Anterior cingulate cortex (tissue), 58 donors: Measurements from ENCODE around the gene ALG10.
"Not testable (repeated sequence)": the region's sequence is repeated elsewhere in the genome, so short reads cannot be mapped to it uniquely, and the experiment has no call there.

Experiments
- DNase-seq, 58 donors: peaks; one replicate each; lab custom pipeline; 2025; lab: John Stamatoyannopoulos, UW

The ALG10 gene

GRCh38 chr12:34022079-34022830 is at the start of gene ALG10:
Gene ALG10 (plus strand): TSS chr12:34022496. CDS start chr12:34022600, 104 bp downstream.
- DNase-seq: peak; percentile 70 to 98 (median 94)

DNA sequence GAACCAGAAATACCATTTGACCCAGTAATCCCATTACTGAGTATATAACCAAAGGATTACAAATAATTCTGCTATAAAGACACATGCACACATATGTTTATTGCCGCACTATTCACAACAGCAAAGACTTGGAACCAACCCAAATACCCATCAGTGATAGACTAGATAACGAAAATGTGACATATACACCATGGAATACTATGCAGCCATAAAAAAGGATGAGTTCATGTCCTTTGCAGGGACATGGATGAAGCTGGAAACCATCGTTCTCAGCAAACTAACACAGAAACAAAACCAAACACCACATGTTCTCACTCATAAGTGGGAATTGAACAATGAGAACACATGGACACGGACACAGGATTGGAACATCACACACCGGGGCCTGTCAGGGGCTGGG is 49.4 kb upstream of the ALG10 start:
- not testable (repeated sequence) for DNase-seq

DNA sequence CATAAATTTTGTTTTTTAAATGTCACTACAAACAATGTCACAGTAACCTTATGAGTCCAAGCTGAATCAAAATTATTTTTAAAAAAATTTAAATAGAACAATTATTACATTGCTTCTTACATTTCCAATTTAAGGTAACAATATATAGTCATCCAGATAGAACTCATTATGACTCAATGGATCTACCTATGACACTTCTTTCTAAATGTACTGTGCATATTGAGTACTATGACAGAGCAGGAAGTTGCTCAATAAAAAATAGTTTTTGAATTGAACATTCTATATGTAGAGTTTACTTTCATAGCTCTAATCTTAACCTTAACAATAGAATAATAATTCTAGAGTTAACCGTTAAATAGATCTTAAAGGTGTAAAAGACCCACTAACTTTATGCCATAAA is 44.4 kb upstream of the ALG10 start:
- no peak for DNase-seq

GRCh38 chr12:33988197-33988805 is 34.0 kb upstream of the ALG10 start:
- no peak for DNase-seq

GRCh38 chr12:33988913-33989312 is 33.4 kb upstream of the ALG10 start:
- no peak for DNase-seq

GRCh38 chr12:33994857-33995808 is 27.2 kb upstream of the ALG10 start:
- DNase-seq: no peak

- not testable (repeated sequence) for DNase-seq
These were observed 13.5 kb upstream of the ALG10 start for GRCh38 chr12:34008835-34009234.

DNA sequence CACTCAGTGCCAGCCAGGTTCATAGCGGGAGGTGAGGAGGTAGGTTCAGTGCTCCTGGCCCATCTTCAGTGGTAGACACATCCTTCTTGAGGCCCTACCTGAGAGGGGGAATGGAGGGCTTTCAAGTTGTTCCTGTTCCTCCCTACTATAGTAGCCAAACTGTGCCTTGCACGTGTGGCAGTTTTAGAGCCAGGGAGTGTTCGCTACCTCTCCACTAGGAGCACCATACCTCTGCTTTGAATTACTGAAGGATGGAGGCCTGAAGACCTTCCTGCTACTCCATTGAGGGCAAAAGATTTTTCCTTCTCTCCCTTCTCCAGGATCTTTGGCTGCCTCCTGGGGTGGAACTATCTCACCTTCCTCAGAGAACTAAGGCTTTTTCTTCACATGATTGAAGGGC is 5.9 kb upstream of the ALG10 start:
- no peak for DNase-seq

DNA sequence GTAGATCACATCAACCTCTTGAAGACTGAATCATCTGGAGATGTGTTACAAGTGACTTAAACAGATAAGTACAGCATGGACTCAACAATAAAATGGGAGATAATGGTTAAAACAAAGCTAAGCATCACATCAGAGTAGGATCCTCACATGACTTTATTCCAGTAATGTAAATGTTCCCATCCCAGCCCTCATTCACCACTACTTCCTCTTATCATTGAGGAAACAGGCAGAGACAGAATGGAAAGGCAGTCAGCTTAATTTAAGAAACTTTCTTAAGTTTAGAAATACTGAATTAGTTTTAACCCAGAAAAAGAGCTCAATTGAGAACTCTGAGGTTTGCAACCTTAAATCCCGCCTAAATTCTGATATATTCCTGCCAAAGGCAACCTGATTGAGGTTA is 1.2 kb upstream of the ALG10 start:
- DNase-seq: no peak

DNA sequence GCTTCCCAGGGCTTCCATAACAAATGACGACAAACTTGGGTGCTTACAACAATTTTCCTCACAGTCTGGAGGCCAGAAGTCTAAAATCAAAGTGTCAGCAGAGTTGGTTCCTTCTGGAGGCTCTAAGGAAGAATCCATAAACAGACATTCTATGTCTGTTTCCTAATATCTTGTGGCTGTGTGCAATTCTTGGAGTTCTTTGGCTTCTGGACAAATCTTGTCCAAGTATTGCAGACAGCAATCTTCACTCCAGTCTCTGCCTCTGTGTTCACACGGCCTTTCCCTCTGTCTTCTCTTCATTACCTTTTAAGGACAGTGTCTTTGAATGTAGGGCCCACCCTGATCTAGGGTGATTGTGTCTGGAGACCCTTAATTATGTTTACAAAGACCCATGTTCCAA is 5.4 kb downstream of the ALG10 start:
- not testable (repeated sequence) for DNase-seq

- DNase-seq: no peak
These were observed 8.3 kb downstream of the ALG10 start for GRCh38 chr12:34030591-34030990.

DNA sequence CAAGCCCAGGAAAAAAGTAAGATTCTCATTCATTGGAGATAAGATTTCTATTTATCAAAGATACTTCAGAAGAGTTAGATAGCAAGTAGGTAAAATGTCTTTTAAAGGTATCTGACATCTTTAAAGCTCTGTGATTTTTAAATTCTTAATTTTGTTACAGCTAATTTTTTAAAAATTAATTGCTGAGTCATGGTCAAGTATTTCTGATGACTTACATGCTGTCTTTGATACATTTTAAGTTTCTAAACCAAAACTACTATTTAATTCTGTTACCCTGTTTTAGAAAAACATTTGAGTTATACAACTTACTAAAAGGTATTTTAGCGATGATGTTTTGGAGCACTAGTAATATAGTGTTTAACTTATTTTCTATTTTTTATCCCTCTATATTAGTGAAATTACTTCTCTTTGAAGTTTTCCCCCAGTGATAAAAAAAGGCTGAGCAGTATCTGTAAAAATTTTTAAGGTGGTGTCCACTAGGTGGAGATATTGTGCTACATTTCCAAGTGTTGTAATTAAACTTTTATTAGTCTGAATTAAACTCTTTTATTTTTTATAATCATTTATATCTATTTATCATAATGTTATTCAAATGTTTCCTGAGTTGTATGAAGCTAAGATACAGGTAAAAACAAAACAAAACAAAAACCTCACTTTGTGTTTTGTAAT is 11.5 kb downstream of the ALG10 start:
- DNase-seq: no peak

- DNase-seq: peak in 1 of 58 donors; percentile 4
These were observed 16.1 kb downstream of the ALG10 start for GRCh38 chr12:34038357-34038756.

DNA sequence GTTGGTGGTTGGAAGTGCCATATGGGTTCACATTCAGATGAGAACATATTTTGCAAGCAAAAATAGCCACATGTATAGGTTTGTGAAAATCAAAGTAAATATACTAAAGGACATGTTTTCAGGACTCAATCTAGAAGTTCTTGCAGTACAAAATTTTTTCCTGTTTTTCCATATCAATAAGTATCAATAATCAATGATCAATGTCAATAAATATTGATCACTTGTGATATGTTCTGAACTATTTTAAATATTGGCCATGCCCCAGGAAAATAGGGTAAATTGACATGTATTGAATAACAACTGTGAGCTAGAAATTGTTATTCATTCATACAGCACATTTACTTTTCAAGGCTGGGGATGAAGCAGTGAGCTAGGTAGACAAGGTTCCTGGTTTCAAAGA is 24.3 kb downstream of the ALG10 start:
- DNase-seq: no peak

DNA sequence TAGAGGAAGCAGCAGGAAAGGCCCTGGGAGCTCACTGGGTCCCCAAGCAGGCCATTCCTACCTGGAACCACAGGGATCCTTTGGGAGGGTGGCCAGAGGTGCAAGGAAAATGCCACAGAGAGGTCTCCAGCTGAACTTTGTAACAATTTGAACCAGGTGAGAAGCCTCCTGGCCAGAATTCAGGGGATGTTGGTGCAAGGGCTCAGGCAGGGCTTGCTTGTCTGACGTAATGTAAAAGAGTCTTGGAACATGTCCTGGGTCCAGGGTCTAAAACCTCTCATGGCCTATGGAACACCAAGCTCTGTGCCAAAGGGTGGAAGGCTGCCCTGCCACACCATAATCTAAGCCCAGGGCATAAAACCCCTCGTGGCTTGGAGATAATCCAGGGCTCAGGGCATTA is 25.6 kb downstream of the ALG10 start:
- not testable (repeated sequence) for DNase-seq

- no peak for DNase-seq
These were observed 26.4 kb downstream of the ALG10 start for GRCh38 chr12:34048714-34049113.

- no peak for DNase-seq
These were observed 29.2 kb downstream of the ALG10 start for GRCh38 chr12:34051486-34051885.

DNA sequence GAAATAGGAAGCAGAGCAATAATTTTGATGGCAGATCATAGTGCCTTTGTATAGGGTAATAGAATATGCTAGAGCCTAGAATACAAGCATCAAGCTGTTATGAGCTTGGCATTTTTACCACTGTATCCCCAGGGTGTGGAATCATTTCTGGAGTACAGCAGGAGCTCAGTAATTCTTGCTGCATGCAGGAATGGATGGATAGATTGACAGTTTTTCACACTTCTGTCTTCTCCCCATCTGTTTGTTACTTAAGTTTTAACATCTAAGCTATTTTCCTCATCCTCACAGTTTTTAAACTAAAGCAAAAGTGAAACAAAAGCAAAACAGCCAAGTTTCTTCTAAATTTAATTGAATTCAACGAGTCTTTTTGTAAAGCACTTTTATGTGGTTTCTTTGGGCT is 32.6 kb downstream of the ALG10 start:
- DNase-seq: peak in 4 of 58 donors; percentile 2 to 57 (median 27)
